ENCODE results near the gene KBTBD3.
"Not testable (repeated sequence)": the region's sequence is repeated elsewhere in the genome, so short reads cannot be mapped to it uniquely, and the experiment has no call there.

The KBTBD3 gene

DNA sequence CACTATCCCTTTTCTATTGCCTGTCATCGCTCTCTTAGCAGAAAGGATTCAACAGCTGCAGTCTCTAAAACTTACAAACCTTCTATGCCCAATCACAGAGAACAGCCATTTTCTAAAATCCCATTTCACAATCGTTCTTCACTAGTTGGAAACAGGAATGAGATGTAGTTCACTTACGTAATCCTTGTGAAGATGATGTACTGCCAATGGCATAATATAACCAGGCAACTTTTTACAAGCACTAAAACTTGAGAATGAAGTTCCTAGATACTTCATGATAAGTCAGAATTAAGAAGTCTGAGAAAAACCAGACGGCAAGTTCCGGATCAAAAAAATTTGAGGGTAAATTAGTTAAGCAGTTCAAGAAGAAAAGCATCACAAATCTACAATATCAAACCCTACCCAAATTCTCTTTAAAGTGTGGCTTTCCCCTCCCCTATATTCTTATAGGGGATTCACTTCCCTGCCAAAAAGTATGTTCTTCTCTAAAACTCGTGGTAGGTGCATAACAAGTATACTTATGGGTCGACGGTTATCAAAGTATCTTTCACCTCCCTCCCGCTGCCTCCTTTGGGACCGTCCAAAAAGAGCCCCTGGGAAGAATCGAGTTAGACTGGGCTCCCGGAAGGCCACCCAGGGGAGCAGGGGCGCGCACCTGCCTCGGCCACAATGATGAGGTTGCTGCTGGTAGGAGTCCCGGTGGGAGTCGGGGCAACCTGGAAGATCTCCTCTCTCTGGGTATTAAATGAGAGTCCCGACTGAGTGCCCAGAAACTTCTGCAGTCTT lies 55.8 kb downstream of the KBTBD3 start:
- DNase-seq (ENCODE audit: low read depth), result peak; percentile 50
- TF ChIP-seq, protein P1, sequence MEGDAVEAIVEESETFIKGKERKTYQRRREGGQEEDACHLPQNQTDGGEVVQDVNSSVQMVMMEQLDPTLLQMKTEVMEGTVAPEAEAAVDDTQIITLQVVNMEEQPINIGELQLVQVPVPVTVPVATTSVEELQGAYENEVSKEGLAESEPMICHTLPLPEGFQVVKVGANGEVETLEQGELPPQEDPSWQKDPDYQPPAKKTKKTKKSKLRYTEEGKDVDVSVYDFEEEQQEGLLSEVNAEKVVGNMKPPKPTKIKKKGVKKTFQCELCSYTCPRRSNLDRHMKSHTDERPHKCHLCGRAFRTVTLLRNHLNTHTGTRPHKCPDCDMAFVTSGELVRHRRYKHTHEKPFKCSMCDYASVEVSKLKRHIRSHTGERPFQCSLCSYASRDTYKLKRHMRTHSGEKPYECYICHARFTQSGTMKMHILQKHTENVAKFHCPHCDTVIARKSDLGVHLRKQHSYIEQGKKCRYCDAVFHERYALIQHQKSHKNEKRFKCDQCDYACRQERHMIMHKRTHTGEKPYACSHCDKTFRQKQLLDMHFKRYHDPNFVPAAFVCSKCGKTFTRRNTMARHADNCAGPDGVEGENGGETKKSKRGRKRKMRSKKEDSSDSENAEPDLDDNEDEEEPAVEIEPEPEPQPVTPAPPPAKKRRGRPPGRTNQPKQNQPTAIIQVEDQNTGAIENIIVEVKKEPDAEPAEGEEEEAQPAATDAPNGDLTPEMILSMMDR (conservative IDR thresholded peaks at IDR 0.05; ENCODE audit: low read depth, low read length), result no peak
- peak overlapping the region; percentile 93 for H3K4me3 ChIP-seq (ENCODE audit: low read depth, low read length)

DNA sequence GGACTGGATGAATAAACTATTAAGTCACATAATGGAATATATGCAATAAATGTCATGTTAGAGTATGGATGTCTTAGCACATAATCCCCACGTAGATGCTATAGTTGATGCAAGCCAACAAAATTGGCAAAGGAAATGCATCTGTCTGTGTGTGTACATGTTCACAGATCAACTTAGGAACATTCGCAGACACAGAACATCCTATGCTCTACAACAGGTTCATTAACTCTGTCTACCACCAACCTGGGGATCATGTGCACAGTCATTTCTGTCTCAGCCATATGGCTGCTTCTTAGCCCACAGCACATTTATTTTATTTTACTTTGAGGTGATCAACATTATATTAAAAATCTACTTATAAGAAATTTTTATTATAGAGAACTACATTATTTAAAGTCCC lies 60.1 kb downstream of the KBTBD3 start:
- no peak overlapping the region for H3K4me3 ChIP-seq (ENCODE audit: low read depth, low read length)
- DNase-seq (ENCODE audit: low read depth), result no peak
- TF ChIP-seq, protein P1 (conservative IDR thresholded peaks at IDR 0.05; ENCODE audit: low read depth, low read length), result no peak

DNA sequence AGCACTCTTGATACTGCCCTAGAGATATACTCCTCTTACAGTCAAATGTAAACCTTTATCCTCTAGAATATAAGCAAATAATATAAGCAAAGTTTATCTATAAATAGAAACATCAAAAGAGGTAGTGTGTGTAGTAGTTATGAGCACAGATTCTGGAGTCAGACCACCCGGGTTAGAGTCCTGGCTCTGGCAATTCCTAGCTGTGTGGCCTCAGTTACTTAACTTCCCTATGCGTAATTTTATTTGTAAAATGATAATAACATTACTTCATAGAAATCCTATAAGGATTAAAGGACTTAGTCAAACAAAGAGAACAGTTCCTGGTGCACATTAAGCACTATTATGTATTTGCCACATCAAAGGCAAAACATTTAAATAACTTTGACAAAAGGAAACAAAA lies 62.1 kb downstream of the KBTBD3 start:
- H3K4me3 ChIP-seq (ENCODE audit: low read depth, low read length), result no peak overlapping the region
- DNase-seq (ENCODE audit: low read depth), result no peak
- TF ChIP-seq, protein P1 (conservative IDR thresholded peaks at IDR 0.05; ENCODE audit: low read depth, low read length), result no peak

DNA sequence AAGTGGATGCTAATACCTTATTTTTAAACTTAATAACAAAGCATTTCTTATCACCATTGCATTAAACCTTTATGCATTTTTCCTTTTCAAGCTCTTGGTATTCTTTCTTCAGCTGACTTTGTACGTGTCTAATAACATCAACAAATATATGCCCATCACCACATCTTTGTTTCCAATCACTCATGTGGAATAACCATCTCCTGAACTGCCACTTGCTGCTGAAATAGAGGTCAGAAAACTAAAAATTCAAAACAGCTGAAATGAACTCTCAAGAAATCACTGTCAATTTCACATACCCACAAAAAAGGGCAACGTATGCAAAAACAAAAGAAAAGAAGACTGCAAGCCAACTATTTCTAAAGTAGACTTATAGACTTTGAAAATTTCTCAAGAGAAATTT lies 62.5 kb downstream of the KBTBD3 start:
- DNase-seq (ENCODE audit: low read depth), result no peak
- TF ChIP-seq, protein P1 (conservative IDR thresholded peaks at IDR 0.05; ENCODE audit: low read depth, low read length), result no peak
- H3K4me3 ChIP-seq (ENCODE audit: low read depth, low read length), result no peak overlapping the region

DNA sequence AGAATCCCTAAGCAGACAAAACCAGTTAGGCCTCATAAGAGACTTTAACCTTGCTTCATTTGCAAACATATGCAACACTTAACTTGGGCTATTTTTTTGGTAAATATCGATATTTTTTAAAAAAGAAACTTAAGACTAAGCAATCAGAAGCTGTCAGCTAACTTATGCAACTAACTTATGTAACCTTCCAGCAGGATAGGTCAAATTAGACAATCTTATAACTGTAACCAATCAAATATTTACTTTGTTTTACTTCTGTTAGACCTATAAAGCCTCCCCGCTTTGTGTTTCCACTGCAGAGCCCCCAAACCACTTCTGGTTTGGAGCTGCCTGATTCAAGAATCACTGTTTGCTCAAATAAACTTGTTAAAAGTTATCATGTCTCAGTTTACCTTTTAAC lies 63.1 kb downstream of the KBTBD3 start:
- no peak overlapping the region for H3K4me3 ChIP-seq (ENCODE audit: low read depth, low read length)
- no peak for DNase-seq (ENCODE audit: low read depth)
- TF ChIP-seq, protein P1 (conservative IDR thresholded peaks at IDR 0.05; ENCODE audit: low read depth, low read length), result no peak

DNA sequence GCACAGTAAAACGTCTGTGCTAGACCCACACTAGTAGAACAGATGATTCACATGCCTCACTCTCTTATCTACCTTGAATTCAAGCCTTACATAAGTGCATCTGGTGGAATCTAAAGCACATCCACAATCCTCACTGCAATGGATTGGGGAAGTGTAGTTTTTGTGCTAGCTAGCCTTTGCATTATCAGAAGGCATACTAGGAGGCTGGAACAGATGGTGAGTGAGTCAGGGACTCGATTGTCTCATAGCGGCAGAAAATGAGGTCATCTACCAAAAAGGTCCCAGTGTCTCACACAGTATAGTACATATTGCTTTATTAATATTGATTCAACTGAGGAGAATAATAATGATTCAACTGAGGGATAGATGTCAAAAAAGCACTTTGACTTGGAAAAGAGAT lies 64.4 kb downstream of the KBTBD3 start:
- no peak overlapping the region for H3K4me3 ChIP-seq (ENCODE audit: low read depth, low read length)
- TF ChIP-seq, protein P1 (conservative IDR thresholded peaks at IDR 0.05; ENCODE audit: low read depth, low read length), result no peak
- peak; percentile 91 for DNase-seq (ENCODE audit: low read depth)

DNA sequence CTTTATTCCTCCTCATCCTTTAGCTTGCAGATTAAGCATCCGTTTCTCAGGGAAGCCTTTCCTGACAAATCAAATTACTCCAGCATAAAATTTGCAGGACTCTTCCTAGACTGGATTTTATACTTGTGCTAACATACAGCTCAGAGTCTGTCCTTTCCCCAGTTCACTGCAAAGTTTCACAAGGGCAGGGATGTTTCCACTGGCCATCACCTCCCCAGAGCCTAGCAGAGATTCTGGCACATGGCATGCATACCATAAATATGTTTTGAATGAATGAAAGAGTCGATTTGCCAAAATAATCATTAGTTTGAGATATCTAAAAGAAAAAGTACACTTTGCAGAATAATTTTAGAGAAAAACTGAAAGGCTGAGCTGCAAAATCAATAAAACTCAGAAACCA lies 65.7 kb downstream of the KBTBD3 start:
- DNase-seq (ENCODE audit: low read depth), result peak; percentile 44
- no peak overlapping the region for H3K4me3 ChIP-seq (ENCODE audit: low read depth, low read length)
- TF ChIP-seq, protein P1 (conservative IDR thresholded peaks at IDR 0.05; ENCODE audit: low read depth, low read length), result no peak

DNA sequence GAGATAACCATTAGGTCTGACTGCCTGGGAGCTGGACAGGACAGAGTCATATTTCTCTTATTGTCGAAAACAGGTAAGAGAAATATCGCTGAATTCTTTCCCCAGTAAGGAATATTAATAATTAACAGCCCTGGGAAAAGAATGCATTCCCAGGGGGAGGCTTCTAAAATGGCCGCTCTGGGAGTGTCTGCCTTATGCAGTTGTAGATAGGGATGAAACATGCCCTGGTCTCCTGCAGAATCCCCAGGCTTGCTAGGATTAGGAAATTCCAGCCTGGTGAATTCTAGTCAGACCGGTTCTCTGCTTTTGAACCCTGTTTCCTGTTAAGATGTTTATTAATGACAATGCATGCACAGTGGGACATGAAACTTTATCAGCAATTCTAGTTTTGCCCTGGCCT lies 74.1 kb downstream of the KBTBD3 start:
- not testable (repeated sequence) for DNase-seq (ENCODE audit: low read depth)

More for the DNA sequence above, 74.1 kb downstream of the KBTBD3 start:
- H3K4me3 ChIP-seq (ENCODE audit: low read depth, low read length), result not testable (repeated sequence)

Data from choroid plexus epithelial cell (primary cell).